NCI-H2107 treated with DMSO at 0.1 percent for 48 hours (cell line): ENCODE results near the gene GPR34.

Source experiments
- DNase-seq: peaks from one replicate; lab custom pipeline; 2025; ENCODE audit not compliant: unreplicated experiment; lab: John Stamatoyannopoulos, UW

GPR34 gene

DNA sequence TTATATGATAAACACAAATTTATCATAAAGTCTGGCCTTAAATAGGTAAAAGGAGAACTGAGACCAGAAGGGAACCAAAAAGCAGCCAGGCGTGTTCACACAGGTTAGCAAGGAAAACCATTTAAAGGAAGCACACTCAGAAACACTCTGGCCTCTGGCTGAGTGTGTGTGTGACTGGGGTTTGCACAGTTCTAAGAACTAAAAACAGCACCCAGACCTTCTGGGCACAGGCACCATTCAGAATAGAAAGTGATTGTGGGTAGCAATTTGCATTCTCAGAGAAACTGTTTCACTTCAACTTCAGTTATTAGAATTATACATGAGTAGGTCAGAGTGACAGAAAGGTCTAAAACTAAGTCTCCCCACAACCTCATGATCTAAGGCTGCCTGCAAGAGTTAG lies 45.2 kb downstream of the GPR34 start:
- DNase-seq = no peak

- peak; percentile 3 for DNase-seq
These were observed 45.8 kb downstream of the GPR34 start for GRCh38 chrX:41734530-41734929.

DNA sequence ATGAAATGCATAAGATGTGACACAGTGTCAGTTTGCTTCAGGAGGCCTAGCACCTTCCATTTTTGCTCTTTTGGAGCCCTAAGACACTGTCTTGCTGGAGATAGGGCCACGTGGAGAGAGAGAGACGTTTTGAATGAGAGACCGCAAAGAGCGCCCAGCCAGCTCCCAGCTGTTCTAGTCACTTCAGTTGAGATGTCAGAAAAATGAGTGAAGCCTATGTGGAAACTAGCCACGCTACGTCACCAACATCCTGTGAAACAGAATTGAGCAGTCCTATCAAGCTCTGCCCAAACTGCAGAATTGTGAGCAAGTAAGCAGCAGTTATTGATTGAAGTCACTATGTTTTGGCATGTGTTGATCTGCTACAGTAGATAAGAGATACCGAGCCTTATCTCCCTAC lies 48.3 kb downstream of the GPR34 start:
- DNase-seq = no peak

- no peak for DNase-seq
These were observed 51.1 kb downstream of the GPR34 start for GRCh38 chrX:41739871-41740270.
